Measurements from ENCODE around the gene GNB1L.

- TF ChIP-seq CTCF (IDR thresholded peaks at IDR 0.05) (no peak), POLR2A (IDR thresholded peaks at IDR 0.05) (no peak)
These were observed 29.7 kb downstream of the GNB1L start for GRCh38 chr22:19824926-19825339.
